ENCODE data around the gene CEP170.

The CEP170 gene

GRCh38 chr1:243269461-243269801 is 14.3 kb upstream of the CEP170 start:
- no peak for DNase-seq (ENCODE audit: low read depth, low spot score)
- H3K4me3 ChIP-seq (ENCODE audit: low read length), result no peak overlapping the region

DNA sequence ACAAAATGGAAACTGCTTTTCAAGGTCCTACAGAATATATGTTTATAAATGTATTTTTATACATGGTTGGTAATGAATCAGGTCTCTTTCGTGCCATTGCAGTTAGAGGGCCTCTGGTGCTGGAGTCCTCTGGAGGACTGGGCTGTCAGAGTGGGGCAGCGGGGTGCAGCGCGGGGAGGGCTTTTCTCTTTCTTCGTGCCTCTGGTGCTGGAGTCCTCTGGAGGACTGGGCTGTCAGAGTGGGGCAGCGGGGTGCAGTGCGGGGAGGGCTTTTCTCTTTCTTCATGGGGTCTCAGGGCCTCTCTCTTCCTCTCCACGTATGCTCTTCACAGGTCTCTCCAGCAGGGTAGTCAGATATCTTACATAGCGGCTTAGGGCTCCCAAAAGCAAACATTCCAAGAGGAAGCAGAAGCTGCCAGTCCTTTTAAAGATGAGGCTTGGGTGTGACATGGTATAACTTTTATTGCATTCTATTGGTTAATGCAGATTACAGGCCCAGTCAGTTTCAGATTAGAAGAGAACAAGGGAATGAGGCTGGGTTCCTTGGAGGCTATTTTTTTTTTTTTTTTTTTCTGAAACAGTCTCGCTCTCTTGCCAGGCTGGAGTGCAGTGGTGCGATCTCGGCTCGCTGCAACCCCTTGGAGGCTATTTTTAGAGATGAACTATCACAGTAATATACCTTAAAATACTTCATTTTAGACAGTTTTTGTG is 13.8 kb upstream of the CEP170 start:
- no peak for DNase-seq (ENCODE audit: low read depth, low spot score)
- no peak overlapping the region for H3K4me3 ChIP-seq (ENCODE audit: low read length)

DNA sequence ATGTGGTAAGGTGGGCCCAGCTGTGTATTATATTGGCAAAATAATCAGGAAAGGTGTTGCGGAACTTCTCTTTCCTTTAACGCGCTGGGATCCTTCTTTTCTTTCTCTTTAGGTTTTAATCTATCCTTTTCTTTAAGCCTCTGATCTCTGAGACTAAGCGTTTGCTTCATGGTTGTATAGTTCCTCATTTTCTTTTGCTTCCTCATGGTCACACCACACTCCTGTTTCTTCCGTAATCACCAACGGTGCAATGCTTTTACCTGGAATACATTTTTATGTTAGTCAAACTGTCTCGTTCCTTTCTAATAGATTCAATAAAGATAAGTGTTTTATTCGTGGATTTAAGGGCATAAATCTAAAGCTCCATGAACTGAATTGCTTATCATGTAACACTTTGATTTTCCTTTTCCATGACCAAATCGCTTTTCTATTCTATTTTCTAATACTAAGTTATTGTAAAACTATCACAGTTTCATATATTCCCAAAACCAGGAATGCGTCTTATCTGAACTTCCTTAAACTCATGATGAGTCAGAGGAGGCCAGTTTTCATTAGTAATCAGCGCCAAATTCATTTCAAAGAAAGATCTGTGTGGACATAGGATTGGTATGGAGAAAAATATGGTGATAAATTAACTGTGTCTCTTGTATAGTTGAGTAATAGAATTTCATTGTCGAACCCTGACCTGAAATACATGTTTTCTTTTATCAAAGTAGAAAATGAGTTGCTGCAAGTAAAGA is 13.0 kb upstream of the CEP170 start:
- DNase-seq (ENCODE audit: low read depth, low spot score), result no peak
- H3K4me3 ChIP-seq (ENCODE audit: low read length), result no peak overlapping the region

DNA sequence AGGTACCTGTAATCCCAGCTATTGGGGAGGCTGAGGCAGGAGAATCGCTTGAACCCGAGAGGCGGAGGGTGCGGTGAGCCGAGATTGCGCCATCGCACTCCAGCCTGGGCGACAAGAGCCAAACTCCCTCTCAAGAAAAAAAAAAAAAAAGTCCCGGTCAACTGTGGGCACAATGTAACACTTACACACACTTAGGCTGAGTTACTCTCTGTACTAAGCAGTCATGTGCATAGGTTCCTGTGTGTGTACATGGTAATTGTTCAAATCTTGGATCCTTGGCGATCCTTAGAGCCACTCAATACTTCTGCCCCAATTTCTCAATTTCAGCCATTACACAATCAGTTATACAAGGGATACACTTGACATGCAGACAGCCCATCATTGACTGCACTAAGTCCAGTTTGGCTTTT is 12.4 kb upstream of the CEP170 start:
- H3K4me3 ChIP-seq (ENCODE audit: low read length), result no peak overlapping the region
- no peak for DNase-seq (ENCODE audit: low read depth, low spot score)

GRCh38 chr1:243266231-243266630 is 11.2 kb upstream of the CEP170 start:
- no peak overlapping the region for H3K4me3 ChIP-seq (ENCODE audit: low read length)
- DNase-seq (ENCODE audit: low read depth, low spot score), result no peak

GRCh38 chr1:243264717-243265116 is 9.6 kb upstream of the CEP170 start:
- DNase-seq (ENCODE audit: low read depth, low spot score), result no peak
- H3K4me3 ChIP-seq (ENCODE audit: low read length), result no peak overlapping the region

- no peak for DNase-seq (ENCODE audit: low read depth, low spot score)
- no peak overlapping the region for H3K4me3 ChIP-seq (ENCODE audit: low read length)
These were observed 6.3 kb upstream of the CEP170 start for GRCh38 chr1:243261390-243261789.

- DNase-seq (ENCODE audit: low read depth, low spot score), result no peak
- no peak overlapping the region for H3K4me3 ChIP-seq (ENCODE audit: low read length)
These were observed 5.3 kb upstream of the CEP170 start for GRCh38 chr1:243260221-243260880.

GRCh38 chr1:243258731-243259130 is 3.6 kb upstream of the CEP170 start:
- H3K4me3 ChIP-seq (ENCODE audit: low read length), result no peak overlapping the region
- DNase-seq (ENCODE audit: low read depth, low spot score), result no peak

GRCh38 chr1:243257189-243257588 is 2.1 kb upstream of the CEP170 start:
- no peak for DNase-seq (ENCODE audit: low read depth, low spot score)
- no peak overlapping the region for H3K4me3 ChIP-seq (ENCODE audit: low read length)

DNA sequence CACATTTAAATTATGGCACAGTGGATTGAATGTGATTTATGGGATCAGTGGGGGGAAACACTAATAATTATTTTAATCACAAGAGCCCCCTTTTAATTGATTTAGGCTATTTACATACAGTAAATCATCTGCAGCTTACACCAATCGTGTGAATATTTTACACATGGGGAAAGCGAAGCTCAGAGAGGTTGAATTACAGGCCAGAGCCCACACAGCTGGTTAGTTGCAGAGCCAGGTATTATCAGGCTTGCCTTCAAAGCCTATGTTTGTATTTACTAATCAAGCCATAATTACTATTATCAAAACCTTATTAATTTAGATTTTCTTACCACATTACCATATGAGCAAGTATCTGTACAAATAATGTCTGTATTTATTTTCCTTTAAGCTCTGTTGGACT is 1.5 kb upstream of the CEP170 start:
- DNase-seq (ENCODE audit: low read depth, low spot score), result no peak
- H3K4me3 ChIP-seq (ENCODE audit: low read length), result peak overlapping the region; percentile 63

DNA sequence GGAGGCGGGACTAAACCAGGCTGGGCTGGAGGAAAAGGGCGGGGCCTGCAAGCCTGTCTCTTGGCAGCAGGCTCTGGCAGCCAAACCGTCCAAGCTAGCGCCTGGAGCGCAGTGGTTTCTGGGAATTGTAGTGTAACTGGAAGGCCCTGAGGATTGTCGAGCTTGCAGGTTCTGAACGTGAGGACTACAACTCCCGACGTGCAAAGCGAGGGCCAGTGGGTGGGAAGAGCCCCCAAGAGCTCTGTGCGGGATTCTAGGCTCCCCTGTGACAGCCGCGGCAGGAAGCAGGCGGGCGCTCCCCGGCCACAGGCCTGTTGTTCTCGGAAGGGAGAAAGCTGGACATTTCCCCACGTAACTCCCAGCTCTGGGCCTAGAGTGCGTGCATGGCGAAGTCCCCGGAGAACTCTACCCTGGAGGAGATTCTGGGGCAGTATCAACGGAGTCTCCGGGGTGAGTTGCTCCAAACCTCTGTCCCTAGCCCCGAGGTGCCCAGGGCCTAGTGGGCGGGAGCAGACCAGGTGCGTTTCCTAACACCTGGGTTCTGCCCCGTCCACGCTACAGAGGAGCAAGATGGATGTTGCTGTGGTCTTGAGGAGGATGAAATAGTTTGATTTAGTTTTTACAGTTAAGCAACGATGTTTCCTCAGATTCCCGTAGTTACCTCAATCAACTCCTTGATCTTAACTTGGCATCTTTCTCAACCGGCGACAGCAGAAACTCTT is 871 bp upstream of the CEP170 start, which contains the start of gene SDCCAG8:
Gene SDCCAG8 (plus strand): TSS at position 251 of the 722 bp plus-strand sequence. CDS start 133 bp downstream, at position 384.
- DNase-seq (ENCODE audit: low read depth, low spot score), result peak; percentile 99
- H3K4me3 ChIP-seq (ENCODE audit: low read length), result peak within 1 kb of the TSS; percentile 63

GRCh38 chr1:243254233-243254926 is 701 bp downstream of the CEP170 start:
- H3K4me3 ChIP-seq (ENCODE audit: low read length), result peak overlapping the region; percentile 63
- DNase-seq (ENCODE audit: low read depth, low spot score), result peak; percentile 25

GRCh38 chr1:243253926-243254232 is 1.2 kb downstream of the CEP170 start:
- H3K4me3 ChIP-seq (ENCODE audit: low read length), result peak overlapping the region; percentile 63
- DNase-seq (ENCODE audit: low read depth, low spot score), result no peak

GRCh38 chr1:243253211-243253925 is 1.7 kb downstream of the CEP170 start:
- DNase-seq (ENCODE audit: low read depth, low spot score), result no peak
- no peak overlapping the region for H3K4me3 ChIP-seq (ENCODE audit: low read length)

- DNase-seq (ENCODE audit: low read depth, low spot score), result no peak
- no peak overlapping the region for H3K4me3 ChIP-seq (ENCODE audit: low read length)
These were observed 3.5 kb downstream of the CEP170 start for GRCh38 chr1:243251539-243251938.

GRCh38 chr1:243250102-243250501 is 5.0 kb downstream of the CEP170 start:
- no peak overlapping the region for H3K4me3 ChIP-seq (ENCODE audit: low read length)

GRCh38 chr1:243249214-243249613 is 5.9 kb downstream of the CEP170 start:
- no peak overlapping the region for H3K4me3 ChIP-seq (ENCODE audit: low read length)

More at GRCh38 chr1:243250102-243250501, 5.0 kb downstream of the CEP170 start:
- no peak for DNase-seq (ENCODE audit: low read depth, low spot score)

DNA sequence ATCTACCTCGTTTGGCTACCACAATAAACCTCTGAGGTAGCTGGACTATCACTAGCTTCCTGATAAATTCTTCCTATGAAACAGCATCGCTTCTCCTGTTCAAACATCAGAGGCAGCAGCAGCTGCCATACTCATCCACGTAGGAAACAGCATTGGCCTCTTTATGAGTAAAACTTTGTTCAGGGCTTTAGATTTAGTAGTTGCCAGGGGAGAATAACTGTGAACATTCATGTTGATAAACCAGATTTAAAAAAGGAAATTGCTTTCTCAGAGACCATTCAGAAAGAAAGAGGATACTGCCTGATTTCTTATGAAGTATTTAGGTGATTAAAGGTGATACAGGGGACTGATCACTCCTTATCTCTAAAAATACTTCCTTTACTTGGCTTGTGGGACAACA is 7.2 kb downstream of the CEP170 start:
- H3K4me3 ChIP-seq (ENCODE audit: low read length), result no peak overlapping the region
- DNase-seq (ENCODE audit: low read depth, low spot score), result no peak

More at GRCh38 chr1:243249214-243249613, 5.9 kb downstream of the CEP170 start:
- DNase-seq (ENCODE audit: low read depth, low spot score), result no peak
